ENCODE data around the gene HRH3. TPM values are rescaled to one million over a fixed set of nuclear protein-coding genes. Genes with fewer than 3 reads are reported as not detected.
A peak's percentile ranks its signal among the peaks of the same experiment; 100 is the strongest.

HRH3 gene
- total RNA-seq, 5 donors from 2014 or later (not counting 1 experiment from before 2014, with no cell fraction given): not detected

DNA sequence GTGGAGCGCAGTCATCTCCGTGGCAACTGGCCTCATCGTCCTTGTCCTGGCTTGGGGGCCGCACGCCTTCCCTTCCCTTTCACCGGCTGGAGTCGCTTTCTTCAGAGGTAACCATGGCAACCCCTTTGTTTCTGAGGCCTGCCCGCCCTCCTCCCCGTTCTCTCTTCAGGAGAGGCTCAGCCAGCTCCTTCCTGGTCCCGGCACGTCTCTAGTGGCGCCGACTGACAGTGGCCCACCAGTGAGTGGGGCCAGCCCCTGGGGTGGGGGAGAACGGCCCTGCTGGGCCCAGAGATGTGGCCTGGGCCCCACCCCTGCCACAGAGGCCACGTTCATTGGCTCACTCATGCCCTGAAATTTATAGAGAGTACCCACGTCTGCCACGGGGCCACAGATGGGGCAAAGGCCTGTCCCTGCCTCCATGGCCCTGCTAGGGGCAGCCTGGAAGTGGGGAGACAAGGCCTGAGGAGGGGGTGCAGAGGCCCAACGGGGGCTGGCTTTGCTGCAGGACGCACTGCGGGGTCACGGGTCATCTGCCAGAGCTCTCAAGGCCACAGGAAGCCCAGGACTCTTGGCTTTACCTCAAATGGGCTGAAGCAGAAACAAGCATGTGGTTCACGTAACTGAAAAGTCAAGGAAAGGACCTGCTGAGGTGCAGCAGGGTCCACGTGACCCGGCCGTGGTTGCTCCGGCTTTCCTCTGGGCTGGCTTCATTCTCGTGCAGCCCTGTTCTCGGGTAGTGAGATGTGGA lies 16.9 kb upstream of the HRH3 start:
- Histone ChIP-seq H3K9me3 (no peaks in the 10 kb centered on the region), H3K27ac (ENCODE audit: low read length) (no peak overlapping the region), H3K27me3 (replicated peaks in 1 of 2; ENCODE audit: control insufficient read depth in 2 of 2, extremely low read depth in 1 of 2, insufficient read depth in 2 of 2, low read length in 1 of 2) (peaks cover 0 to 44% of the 10 kb centered on the region in 2 experiments), H3K4me1 (ENCODE audit: control insufficient read depth in 1 of 2, extremely low read depth in 1 of 2, insufficient read depth in 2 of 2, low read length in 2 of 2) (peaks cover 14 to 34% of the 10 kb centered on the region in 2 experiments), H3K4me3 (ENCODE audit: control insufficient read depth in 1 of 2, extremely low read depth in 1 of 2, low read length in 1 of 2) (no peak overlapping the region), H3K36me3 (ENCODE audit: control insufficient read depth in 2 of 2, extremely low read depth in 1 of 2, insufficient read depth in 1 of 2, low read length in 1 of 2) (peaks cover 0 to 3% of the 10 kb centered on the region in 2 donors)
- Mint-ChIP-seq H3K4me1 (peaks cover 33 to 37% (median 35%) of the 10 kb centered on the region in 3 donors), H3K9me3 (no peaks in the 10 kb centered on the region), H3K4me3 (peak overlapping the region in 1 of 3 donors; percentile 75), H3K27ac (peak overlapping the region in 1 of 2 donors; percentile 98), H3K27me3 (peaks cover 3 to 7% of the 10 kb centered on the region in 2 donors), H3K36me3 (peaks cover 6% of the 10 kb centered on the region)
- 82% methylated on average over 18 of the region's 28 CpGs for WGBS (ENCODE audit: insufficient coverage)
- ChIA-PET POLR2A (no interaction called here), CTCF (interaction anchor here in 1 of 2 donors (0.6 kb wide), 1 partner anchor 125 kb away, joined by 3 read pairs; no protein-coding TSS in a partner anchor)
- no peak for DNase-seq
- no peak for ATAC-seq (replicated peaks in 1 of 4)

DNA sequence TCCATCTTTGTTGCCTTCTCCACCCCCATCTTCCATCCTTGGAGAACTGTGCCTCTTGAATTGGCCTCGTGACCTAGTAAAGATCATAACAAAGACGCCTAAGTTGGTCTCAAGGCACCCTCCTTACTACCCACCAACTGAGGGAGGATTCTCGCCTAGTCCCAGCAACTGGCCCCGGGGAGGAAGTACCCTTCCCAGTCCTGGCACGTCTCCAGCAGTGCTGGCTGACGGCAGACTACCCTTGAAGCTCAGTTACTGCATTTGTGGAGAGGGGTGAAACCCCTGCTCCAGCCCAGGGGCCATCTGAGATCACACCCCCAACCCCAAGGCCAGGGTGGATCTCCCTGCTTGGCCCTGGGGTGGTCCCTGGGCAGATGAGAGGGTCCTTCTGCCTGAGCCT lies 16.1 kb upstream of the HRH3 start:
- WGBS (ENCODE audit: insufficient coverage): 92% methylated on average over 2 of the region's 6 CpGs
- CTCF ChIA-PET: interaction anchor here in 1 of 2 donors (0.6 kb wide), 2 partner anchors 124 to 1274 kb away, joined by 3 to 6 read pairs; no protein-coding TSS in a partner anchor
- POLR2A ChIA-PET: no interaction called here

GRCh38 chr20:62235777-62236157 lies 15.7 kb upstream of the HRH3 start:
- no peak for DNase-seq
- 96% methylated on average over 9 of the region's 9 CpGs for WGBS (ENCODE audit: insufficient coverage)
- Mint-ChIP-seq H3K27ac (no peak overlapping the region), H3K36me3 (no peaks in the 10 kb centered on the region), H3K4me1 (peaks cover 23 to 25% (median 24%) of the 10 kb centered on the region in 3 donors), H3K9me3 (no peaks in the 10 kb centered on the region), H3K27me3 (peaks cover 3 to 7% of the 10 kb centered on the region in 2 donors), H3K4me3 (no peak overlapping the region)
- Histone ChIP-seq H3K4me1 (ENCODE audit: control insufficient read depth in 1 of 2, extremely low read depth in 1 of 2, insufficient read depth in 2 of 2, low read length in 2 of 2) (peaks cover 14 to 25% of the 10 kb centered on the region in 2 experiments), H3K4me3 (ENCODE audit: control insufficient read depth in 1 of 2, extremely low read depth in 1 of 2, low read length in 1 of 2) (no peak overlapping the region), H3K9me3 (no peaks in the 10 kb centered on the region), H3K27ac (ENCODE audit: low read length) (no peak overlapping the region), H3K27me3 (replicated peaks in 1 of 2; ENCODE audit: control insufficient read depth in 2 of 2, extremely low read depth in 1 of 2, insufficient read depth in 2 of 2, low read length in 1 of 2) (peaks cover 0 to 55% of the 10 kb centered on the region in 2 experiments), H3K36me3 (ENCODE audit: control insufficient read depth in 2 of 2, extremely low read depth in 1 of 2, insufficient read depth in 1 of 2, low read length in 1 of 2) (no peaks in the 10 kb centered on the region)
- ATAC-seq (replicated peaks in 1 of 4): no peak
- ChIA-PET CTCF (interaction anchor here in 1 of 2 donors (0.6 kb wide), 1 partner anchor 1274 kb away, joined by 6 read pairs; no protein-coding TSS in a partner anchor), POLR2A (no interaction called here)

More for the DNA sequence above, 16.1 kb upstream of the HRH3 start:
- Mint-ChIP-seq H3K9me3 (no peaks in the 10 kb centered on the region), H3K27me3 (peaks cover 3 to 7% of the 10 kb centered on the region in 2 donors), H3K4me1 (peaks cover 25 to 29% (median 27%) of the 10 kb centered on the region in 3 donors), H3K27ac (no peak overlapping the region), H3K36me3 (no peaks in the 10 kb centered on the region), H3K4me3 (no peak overlapping the region)
- peaks cover 14 to 29% of the 10 kb centered on the region in 2 experiments for H3K4me1 ChIP-seq (ENCODE audit: control insufficient read depth in 1 of 2, extremely low read depth in 1 of 2, insufficient read depth in 2 of 2, low read length in 2 of 2)
- ATAC-seq (replicated peaks in 1 of 4) (no peak), DNase-seq (no peak)
- H3K36me3 ChIP-seq (ENCODE audit: control insufficient read depth in 2 of 2, extremely low read depth in 1 of 2, insufficient read depth in 1 of 2, low read length in 1 of 2): peaks cover 0 to under 1% of the 10 kb centered on the region in 2 donors
- peaks cover 0 to 51% of the 10 kb centered on the region in 2 experiments for H3K27me3 ChIP-seq (replicated peaks in 1 of 2; ENCODE audit: control insufficient read depth in 2 of 2, extremely low read depth in 1 of 2, insufficient read depth in 2 of 2, low read length in 1 of 2)
- no peak overlapping the region for H3K27ac ChIP-seq (ENCODE audit: low read length)
- H3K9me3 ChIP-seq: no peaks in the 10 kb centered on the region
- no peak overlapping the region for H3K4me3 ChIP-seq (ENCODE audit: control insufficient read depth in 1 of 2, extremely low read depth in 1 of 2, low read length in 1 of 2)

- Mint-ChIP-seq H3K9me3 (no peaks in the 10 kb centered on the region), H3K4me1 (peaks cover 17 to 19% (median 18%) of the 10 kb centered on the region in 3 donors), H3K4me3 (no peak overlapping the region), H3K36me3 (no peaks in the 10 kb centered on the region), H3K27ac (no peak overlapping the region), H3K27me3 (peaks cover 3 to 7% of the 10 kb centered on the region in 2 donors)
- ATAC-seq (replicated peaks in 1 of 4) (no peak), DNase-seq (no peak)
- 45% methylated on average over 2 of the region's 16 CpGs for WGBS (ENCODE audit: insufficient coverage)
- Histone ChIP-seq H3K27ac (ENCODE audit: low read length) (no peak overlapping the region), H3K9me3 (no peaks in the 10 kb centered on the region), H3K4me3 (ENCODE audit: control insufficient read depth in 1 of 2, extremely low read depth in 1 of 2, low read length in 1 of 2) (no peak overlapping the region), H3K4me1 (ENCODE audit: control insufficient read depth in 1 of 2, extremely low read depth in 1 of 2, insufficient read depth in 2 of 2, low read length in 2 of 2) (peaks cover 13 to 23% of the 10 kb centered on the region in 2 experiments), H3K36me3 (ENCODE audit: control insufficient read depth in 2 of 2, extremely low read depth in 1 of 2, insufficient read depth in 1 of 2, low read length in 1 of 2) (no peaks in the 10 kb centered on the region), H3K27me3 (replicated peaks in 1 of 2; ENCODE audit: control insufficient read depth in 2 of 2, extremely low read depth in 1 of 2, insufficient read depth in 2 of 2, low read length in 1 of 2) (peaks cover 0 to 58% of the 10 kb centered on the region in 2 experiments)
- ChIA-PET POLR2A (no interaction called here), CTCF (interaction anchor here in 1 of 2 donors (0.6 kb wide), 1 partner anchor 1275 kb away, joined by 6 read pairs; no protein-coding TSS in a partner anchor)
These were observed 15.1 kb upstream of the HRH3 start for GRCh38 chr20:62235001-62235776.

GRCh38 chr20:62234339-62234738 lies 14.3 kb upstream of the HRH3 start:
- no peaks in the 10 kb centered on the region for H3K9me3 Mint-ChIP-seq
- H3K4me3 ChIP-seq (ENCODE audit: control insufficient read depth in 1 of 2, extremely low read depth in 1 of 2, low read length in 1 of 2): no peak overlapping the region
- POLR2A ChIA-PET: no interaction called here
- H3K36me3 Mint-ChIP-seq: no peaks in the 10 kb centered on the region
- no peak for DNase-seq
- no peaks in the 10 kb centered on the region for H3K36me3 ChIP-seq (ENCODE audit: control insufficient read depth in 2 of 2, extremely low read depth in 1 of 2, insufficient read depth in 1 of 2, low read length in 1 of 2)
- ATAC-seq (replicated peaks in 1 of 4): no peak
- peaks cover 8 to 15% of the 10 kb centered on the region in 2 experiments for H3K4me1 ChIP-seq (ENCODE audit: control insufficient read depth in 1 of 2, extremely low read depth in 1 of 2, insufficient read depth in 2 of 2, low read length in 2 of 2)
- peaks cover 0 to 58% of the 10 kb centered on the region in 2 experiments for H3K27me3 ChIP-seq (replicated peaks in 1 of 2; ENCODE audit: control insufficient read depth in 2 of 2, extremely low read depth in 1 of 2, insufficient read depth in 2 of 2, low read length in 1 of 2)
- H3K27me3 Mint-ChIP-seq: peaks cover 3 to 7% of the 10 kb centered on the region in 2 donors
- H3K4me1 Mint-ChIP-seq: peaks cover 10 to 11% (median 10%) of the 10 kb centered on the region in 3 donors
- H3K4me3 Mint-ChIP-seq: no peak overlapping the region
- H3K27ac ChIP-seq (ENCODE audit: low read length): no peak overlapping the region
- 94% methylated on average over 4 of the region's 5 CpGs for WGBS (ENCODE audit: insufficient coverage)
- H3K27ac Mint-ChIP-seq: no peak overlapping the region
- CTCF ChIA-PET: no interaction called here
- no peaks in the 10 kb centered on the region for H3K9me3 ChIP-seq

DNA sequence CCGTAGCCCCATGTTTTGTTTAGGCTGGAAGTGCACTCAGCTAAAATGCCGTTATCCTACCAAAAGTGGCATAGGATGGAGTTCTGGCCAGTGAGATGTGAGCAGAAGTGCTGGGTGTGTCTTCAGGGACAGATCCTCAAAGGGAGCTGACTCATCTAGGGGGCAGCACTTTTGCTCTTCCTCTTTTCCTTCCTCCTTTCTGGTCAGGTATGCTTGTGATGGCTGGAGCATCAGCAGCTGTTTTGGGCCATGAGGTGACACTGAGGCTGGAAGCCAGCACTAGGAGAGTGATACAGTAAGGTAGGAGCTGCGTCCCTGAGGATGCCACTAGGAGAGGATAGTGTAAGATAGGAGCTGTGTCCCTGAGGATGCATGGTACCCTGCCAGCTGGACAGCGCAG lies 13.6 kb upstream of the HRH3 start:
- Mint-ChIP-seq H3K27ac (peak overlapping the region in 1 of 2 donors; percentile 57), H3K27me3 (peaks cover 3 to 7% of the 10 kb centered on the region in 2 donors), H3K4me3 (no peak overlapping the region), H3K4me1 (peaks cover 6 to 7% (median 6%) of the 10 kb centered on the region in 3 donors), H3K36me3 (no peaks in the 10 kb centered on the region), H3K9me3 (no peaks in the 10 kb centered on the region)
- DNase-seq (no peak), ATAC-seq (replicated peaks in 1 of 4) (no peak)
- Histone ChIP-seq H3K27me3 (replicated peaks in 1 of 2; ENCODE audit: control insufficient read depth in 2 of 2, extremely low read depth in 1 of 2, insufficient read depth in 2 of 2, low read length in 1 of 2) (peaks cover 0 to 60% of the 10 kb centered on the region in 2 experiments), H3K4me3 (ENCODE audit: control insufficient read depth in 1 of 2, extremely low read depth in 1 of 2, low read length in 1 of 2) (no peak overlapping the region), H3K4me1 (ENCODE audit: control insufficient read depth in 1 of 2, extremely low read depth in 1 of 2, insufficient read depth in 2 of 2, low read length in 2 of 2) (peaks cover 2 to 9% of the 10 kb centered on the region in 2 experiments), H3K9me3 (no peaks in the 10 kb centered on the region), H3K27ac (ENCODE audit: low read length) (no peak overlapping the region), H3K36me3 (ENCODE audit: control insufficient read depth in 2 of 2, extremely low read depth in 1 of 2, insufficient read depth in 1 of 2, low read length in 1 of 2) (no peaks in the 10 kb centered on the region)
- ChIA-PET POLR2A (no interaction called here), CTCF (no interaction called here)
- WGBS (ENCODE audit: insufficient coverage): 67% methylated on average over 2 of the region's 4 CpGs
